ENCODE data around the gene CLIC4.
A peak's percentile ranks its signal among the peaks of the same experiment; 100 is the strongest.
"Not testable (repeated sequence)": the region's sequence is repeated elsewhere in the genome, so short reads cannot be mapped to it uniquely, and the experiment has no call there.

CLIC4 gene

DNA sequence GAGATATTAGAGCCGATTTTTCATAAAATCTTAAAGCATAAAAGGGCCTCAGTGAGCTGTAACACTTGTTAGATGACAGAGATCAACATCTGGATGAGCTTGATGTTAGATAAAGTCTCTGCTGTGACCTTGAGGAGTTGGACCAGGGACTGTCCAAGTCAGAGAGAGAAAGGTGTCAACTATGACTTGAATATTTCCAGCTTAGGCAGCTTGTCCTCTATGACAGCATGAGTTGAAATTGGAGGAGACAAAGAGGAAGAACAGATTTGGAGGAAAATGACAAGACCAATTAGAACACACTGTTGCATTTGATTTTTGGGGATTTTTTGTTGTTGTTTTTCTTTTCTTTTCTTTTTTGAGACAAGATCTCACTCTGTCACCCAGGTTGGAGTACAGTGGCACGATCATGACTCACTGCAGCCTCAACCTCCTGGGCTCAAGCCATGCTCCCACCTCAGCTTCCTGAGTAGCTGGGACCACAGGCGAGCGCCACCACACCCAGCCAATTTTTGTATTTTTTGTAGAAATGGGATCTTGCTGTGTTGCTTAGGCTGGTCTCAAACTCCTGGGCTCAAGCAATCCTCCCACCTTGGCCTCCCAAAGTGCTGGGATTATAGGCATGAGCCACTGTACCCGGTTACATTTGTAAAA, 35.3 kb upstream of the CLIC4 start:
- DNase-seq (peak; percentile 15), ATAC-seq (peak; percentile 39)
- Mint-ChIP-seq H3K4me1 (peaks cover 21% of the 10 kb centered on the region), H3K27me3 (peaks cover 1% of the 10 kb centered on the region), H3K27ac (peak overlapping the region; percentile 68), H3K36me3 (ENCODE audit: low read depth) (no peaks in the 10 kb centered on the region), H3K4me3 (no peak overlapping the region), H3K9me3 (no peaks in the 10 kb centered on the region)

DNA sequence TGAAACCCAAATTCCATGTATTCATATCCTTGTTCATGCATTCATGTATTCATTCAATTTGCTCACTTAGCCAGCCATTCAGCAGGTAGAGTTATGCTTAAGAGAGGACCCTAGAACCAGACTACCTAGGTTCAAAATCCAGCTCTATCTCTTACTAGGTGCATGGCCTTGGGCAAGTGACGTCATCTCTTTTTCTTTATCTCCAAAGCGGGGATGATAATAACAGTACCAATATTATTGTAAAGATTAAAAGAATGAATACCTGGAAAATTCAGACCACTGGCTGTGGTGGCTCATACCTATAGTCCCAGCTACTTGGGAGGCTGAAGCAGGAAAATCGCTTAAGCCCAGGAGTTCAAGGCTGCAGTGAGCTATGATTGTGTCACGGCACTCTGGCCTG, 33.9 kb upstream of the CLIC4 start:
- no peak overlapping the region for H3K27ac Mint-ChIP-seq
- H3K27me3 Mint-ChIP-seq = no peaks in the 10 kb centered on the region
- no peaks in the 10 kb centered on the region for H3K9me3 Mint-ChIP-seq
- DNase-seq (no peak), ATAC-seq (no peak)
- no peaks in the 10 kb centered on the region for H3K36me3 Mint-ChIP-seq (ENCODE audit: low read depth)
- H3K4me1 Mint-ChIP-seq = peaks cover 26% of the 10 kb centered on the region
- H3K4me3 Mint-ChIP-seq = no peak overlapping the region

DNA sequence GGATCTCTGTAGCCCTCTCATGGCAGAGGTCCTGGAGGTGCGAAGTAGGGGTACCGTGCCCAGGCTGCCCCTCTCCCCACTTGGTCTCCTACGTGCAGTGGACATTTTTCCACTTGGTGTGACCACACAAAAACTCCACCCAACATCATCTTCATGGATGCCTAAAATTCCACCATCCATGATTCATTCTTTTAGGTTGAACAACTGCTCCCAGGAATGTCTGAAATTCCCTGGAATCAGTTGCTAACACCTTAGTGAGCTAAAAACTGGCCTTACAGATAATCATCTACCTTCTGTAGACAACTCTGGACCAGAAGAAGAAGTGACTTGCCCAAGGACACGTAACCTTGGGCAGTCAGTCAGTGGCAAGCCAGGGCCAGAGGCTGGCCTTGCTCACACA, 32.1 kb upstream of the CLIC4 start:
- ATAC-seq (no peak), DNase-seq (no peak)
- H3K9me3 Mint-ChIP-seq = no peaks in the 10 kb centered on the region
- H3K27me3 Mint-ChIP-seq = no peaks in the 10 kb centered on the region
- H3K36me3 Mint-ChIP-seq (ENCODE audit: low read depth) = no peaks in the 10 kb centered on the region
- no peak overlapping the region for H3K4me3 Mint-ChIP-seq
- H3K27ac Mint-ChIP-seq = no peak overlapping the region
- H3K4me1 Mint-ChIP-seq = peaks cover 24% of the 10 kb centered on the region

DNA sequence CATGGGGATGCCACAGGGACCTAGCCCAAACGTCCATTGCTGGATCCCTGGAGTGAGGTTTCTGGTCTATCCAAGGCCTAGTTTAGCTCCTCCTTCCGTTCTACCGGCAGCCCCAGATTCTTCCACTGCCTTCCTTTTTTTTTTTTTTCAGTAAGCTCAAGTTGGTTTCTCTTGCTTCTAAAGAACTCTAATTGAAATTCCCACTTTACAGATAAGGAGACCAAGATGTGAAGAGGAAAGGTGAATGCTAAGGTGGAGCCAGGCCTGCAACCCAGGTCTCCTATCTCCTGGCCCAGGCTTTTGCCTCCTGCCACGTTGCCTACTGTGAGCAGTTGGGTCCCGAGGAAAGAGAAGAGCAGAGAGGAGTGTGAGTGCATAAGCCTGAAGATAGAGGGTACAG, 31.5 kb upstream of the CLIC4 start:
- ATAC-seq = no peak
- Mint-ChIP-seq H3K4me1 (peaks cover 24% of the 10 kb centered on the region), H3K27ac (no peak overlapping the region), H3K27me3 (peaks cover 2% of the 10 kb centered on the region), H3K4me3 (no peak overlapping the region), H3K36me3 (ENCODE audit: low read depth) (no peaks in the 10 kb centered on the region), H3K9me3 (no peaks in the 10 kb centered on the region)
- no peak for DNase-seq

DNA sequence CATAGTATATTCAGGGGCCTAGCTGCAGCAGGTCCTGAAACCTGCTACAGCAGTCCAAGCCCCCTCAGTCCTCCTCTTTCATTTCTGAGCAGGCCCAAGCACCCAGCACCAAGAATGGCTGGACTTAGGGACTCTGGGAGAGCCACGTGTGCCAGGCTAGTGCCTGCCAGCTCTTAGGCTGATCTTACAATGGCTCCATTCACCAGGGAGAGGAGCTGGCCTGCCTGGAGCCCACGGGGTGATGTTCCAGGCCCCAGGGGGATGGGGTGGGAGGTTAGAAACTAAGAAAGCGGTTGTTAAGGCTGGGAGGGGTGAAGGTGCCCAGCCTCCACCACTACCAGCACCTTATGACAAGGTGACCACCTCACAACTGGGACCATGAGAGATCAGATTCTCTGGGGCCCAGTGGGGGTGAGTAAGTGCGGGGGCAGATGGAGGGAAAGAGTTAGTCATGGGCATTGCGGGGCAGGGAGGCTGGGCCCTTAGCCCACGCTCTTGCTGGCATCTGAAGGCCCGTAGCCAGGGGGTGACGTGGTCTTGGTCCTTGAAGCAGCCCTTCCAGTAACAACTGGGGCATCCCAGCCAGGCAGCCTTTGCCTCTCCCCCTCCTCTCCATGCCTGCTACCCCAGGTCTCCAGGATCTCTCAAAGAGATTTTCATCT, 30.3 kb upstream of the CLIC4 start:
- Mint-ChIP-seq H3K9me3 (no peaks in the 10 kb centered on the region), H3K27ac (peak overlapping the region; percentile 18), H3K36me3 (ENCODE audit: low read depth) (no peaks in the 10 kb centered on the region), H3K27me3 (peaks cover 2% of the 10 kb centered on the region), H3K4me1 (peaks cover 16% of the 10 kb centered on the region), H3K4me3 (peak overlapping the region; percentile 19)
- DNase-seq (peak; percentile 57), ATAC-seq (peak; percentile 89)

DNA sequence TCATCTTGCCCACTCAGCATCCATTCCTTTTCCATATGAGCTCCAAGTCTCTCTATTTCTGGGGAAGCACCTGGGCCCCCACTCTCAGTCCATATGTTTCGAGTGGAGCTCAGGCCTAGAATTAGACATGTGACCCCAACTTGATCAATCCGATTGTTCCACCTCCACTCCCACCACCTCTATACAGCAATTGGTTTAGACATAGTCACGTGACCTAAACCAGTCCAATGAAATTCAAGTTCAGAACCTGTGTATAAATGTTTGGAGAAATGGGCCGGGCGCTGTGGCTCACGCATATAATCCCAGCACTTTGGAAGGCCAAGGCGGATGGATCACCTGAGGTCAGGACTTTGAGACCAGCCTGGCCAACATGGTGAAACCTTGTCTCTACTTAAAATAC, 29.6 kb upstream of the CLIC4 start:
- H3K27me3 Mint-ChIP-seq = peaks cover 2% of the 10 kb centered on the region
- no peak for DNase-seq
- H3K4me3 Mint-ChIP-seq = peak overlapping the region; percentile 19
- ATAC-seq = no peak
- H3K9me3 Mint-ChIP-seq = no peaks in the 10 kb centered on the region
- no peaks in the 10 kb centered on the region for H3K36me3 Mint-ChIP-seq (ENCODE audit: low read depth)
- peak overlapping the region; percentile 6 for H3K27ac Mint-ChIP-seq
- H3K4me1 Mint-ChIP-seq = peaks cover 12% of the 10 kb centered on the region

DNA sequence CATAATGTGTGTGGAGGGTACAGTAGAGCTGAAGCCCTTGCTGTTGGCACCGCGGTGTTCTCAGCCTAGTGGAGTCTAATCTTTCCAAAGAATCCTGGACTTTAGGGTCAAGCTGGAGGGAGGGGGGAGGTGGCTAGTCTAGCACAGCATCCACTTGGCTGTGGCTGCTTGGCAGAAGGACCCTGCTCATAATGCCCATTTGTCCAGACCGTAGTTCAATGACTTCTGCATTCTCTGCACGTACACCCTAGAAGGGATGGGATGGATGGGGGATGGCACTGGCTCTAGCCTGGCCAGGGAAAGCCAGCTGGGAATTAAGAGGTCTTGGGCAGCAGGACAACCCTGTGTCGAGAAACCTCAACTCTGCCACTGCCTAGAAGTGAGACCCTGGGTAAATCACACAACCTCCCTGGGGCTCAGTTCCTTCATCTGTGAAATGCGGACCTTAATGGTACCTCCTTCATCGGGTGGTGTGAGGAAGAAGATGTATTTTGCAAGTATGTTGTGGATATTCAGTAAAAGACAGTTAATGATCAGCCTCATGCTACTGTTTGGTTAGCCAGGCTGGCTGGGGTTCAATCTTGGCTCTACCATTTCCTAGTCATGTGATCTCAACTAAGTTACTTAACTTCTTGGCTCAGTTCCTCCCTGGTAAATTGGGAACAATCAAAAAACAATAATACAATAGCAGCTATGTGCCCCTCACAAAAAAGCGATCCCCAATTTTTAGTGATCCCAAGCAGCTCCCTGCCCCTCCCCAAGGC, 27.2 kb upstream of the CLIC4 start:
- Mint-ChIP-seq H3K27ac (no peak overlapping the region), H3K27me3 (peaks cover 2% of the 10 kb centered on the region), H3K9me3 (no peaks in the 10 kb centered on the region), H3K4me3 (no peak overlapping the region), H3K4me1 (peaks cover 15% of the 10 kb centered on the region), H3K36me3 (ENCODE audit: low read depth) (no peaks in the 10 kb centered on the region)
- no peak for DNase-seq
- ATAC-seq = no peak

DNA sequence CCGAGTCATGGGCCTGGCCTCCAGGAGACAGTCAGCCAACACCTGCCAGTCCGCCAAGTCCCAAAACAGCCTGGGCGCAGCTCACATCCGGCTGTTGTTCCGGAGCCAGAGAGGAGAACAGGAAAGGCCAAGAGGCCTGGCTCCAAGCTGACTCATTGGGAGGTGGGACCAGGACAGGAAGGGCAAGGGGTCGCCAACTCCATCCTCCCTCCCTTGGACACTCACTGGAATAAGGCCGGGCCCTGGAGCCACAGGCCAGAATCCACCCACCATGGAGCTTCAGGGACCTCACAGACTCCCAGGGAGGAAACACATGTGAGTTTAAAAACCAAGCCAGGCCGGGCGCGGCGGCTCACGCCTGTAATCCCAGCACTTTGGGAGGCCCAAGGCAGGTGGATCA, 25.1 kb upstream of the CLIC4 start:
- Mint-ChIP-seq H3K27me3 (peaks cover 2% of the 10 kb centered on the region), H3K36me3 (ENCODE audit: low read depth) (no peaks in the 10 kb centered on the region), H3K4me1 (peaks cover 10% of the 10 kb centered on the region), H3K4me3 (no peak overlapping the region), H3K27ac (no peak overlapping the region), H3K9me3 (no peaks in the 10 kb centered on the region)
- no peak for DNase-seq
- ATAC-seq = no peak

DNA sequence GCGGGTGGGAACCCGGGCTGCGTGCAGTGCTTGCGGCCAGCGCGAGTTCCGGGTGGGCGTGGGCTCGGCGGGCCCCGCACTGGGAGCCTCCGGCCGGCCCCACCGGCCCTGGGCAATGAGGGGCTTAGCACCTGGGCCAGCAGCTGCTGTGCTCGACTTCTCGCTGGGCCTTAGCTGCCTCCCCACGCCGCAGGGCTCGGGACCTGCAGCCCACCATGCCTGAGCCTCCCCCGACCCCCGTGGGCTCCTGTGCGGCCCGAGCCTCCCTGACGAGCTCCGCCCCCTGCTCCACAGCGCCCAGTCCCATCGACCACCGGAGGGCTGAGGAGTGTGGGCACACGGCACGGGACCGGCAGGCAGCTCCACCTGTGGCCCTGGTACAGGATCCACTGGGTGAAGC, 23.7 kb upstream of the CLIC4 start:
- H3K4me1 Mint-ChIP-seq = peaks cover 4% of the 10 kb centered on the region
- ATAC-seq (no peak), DNase-seq (no peak)
- H3K4me3 Mint-ChIP-seq = no peak overlapping the region
- no peak overlapping the region for H3K27ac Mint-ChIP-seq
- H3K27me3 Mint-ChIP-seq = peaks cover 2% of the 10 kb centered on the region
- H3K9me3 Mint-ChIP-seq = no peaks in the 10 kb centered on the region
- H3K36me3 Mint-ChIP-seq (ENCODE audit: low read depth) = no peaks in the 10 kb centered on the region

DNA sequence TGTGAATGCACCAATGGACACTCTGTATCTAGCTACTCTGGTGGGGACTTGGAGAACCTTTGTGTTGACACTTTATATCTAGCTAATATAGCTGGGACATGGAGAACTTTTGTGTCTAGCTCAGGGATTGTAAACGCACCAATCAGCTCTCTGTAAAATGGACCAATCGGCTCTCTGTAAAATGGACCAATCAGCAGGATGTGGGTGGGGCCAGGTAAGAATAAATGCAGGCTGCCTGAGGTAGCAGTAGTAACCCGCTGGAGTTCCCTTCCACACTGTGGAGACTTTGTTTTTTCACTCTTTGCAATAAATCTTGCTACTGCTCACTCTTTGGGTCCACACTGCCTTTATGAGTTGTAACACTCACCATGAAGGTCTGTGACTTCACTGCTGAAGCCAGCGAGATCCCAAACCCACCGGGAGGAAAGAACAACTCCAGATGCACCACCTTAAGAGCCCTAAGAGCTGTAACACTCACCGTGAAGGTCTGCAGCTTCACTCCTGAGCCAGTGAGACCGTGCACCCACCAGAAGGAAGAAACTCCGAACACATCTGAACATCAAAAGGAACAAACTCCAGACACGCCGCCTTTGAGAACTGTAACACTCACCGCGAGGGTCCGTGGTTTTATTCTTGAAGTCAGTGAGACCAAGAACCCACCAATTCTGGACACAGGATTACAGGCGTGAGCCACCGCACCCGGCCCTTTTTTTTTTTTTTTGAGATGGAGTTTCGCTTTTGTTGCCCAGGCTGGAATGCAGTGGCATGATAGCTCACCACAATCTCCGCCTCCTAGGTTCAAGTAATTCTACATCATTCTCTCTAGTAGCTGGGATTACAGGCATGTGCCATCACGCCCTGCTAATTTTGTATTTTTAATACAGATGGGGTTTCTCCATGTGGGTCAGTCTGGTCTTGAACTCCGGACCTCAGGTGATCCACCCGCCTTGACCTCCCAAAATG, 22.9 kb upstream of the CLIC4 start:
- not testable (repeated sequence) for H3K4me1 Mint-ChIP-seq; H3K36me3 Mint-ChIP-seq (ENCODE audit: low read depth); DNase-seq; H3K9me3 Mint-ChIP-seq; H3K27ac Mint-ChIP-seq; H3K27me3 Mint-ChIP-seq
- peak overlapping the region; percentile 71 for H3K4me3 Mint-ChIP-seq
- ATAC-seq = peak; percentile 39

DNA sequence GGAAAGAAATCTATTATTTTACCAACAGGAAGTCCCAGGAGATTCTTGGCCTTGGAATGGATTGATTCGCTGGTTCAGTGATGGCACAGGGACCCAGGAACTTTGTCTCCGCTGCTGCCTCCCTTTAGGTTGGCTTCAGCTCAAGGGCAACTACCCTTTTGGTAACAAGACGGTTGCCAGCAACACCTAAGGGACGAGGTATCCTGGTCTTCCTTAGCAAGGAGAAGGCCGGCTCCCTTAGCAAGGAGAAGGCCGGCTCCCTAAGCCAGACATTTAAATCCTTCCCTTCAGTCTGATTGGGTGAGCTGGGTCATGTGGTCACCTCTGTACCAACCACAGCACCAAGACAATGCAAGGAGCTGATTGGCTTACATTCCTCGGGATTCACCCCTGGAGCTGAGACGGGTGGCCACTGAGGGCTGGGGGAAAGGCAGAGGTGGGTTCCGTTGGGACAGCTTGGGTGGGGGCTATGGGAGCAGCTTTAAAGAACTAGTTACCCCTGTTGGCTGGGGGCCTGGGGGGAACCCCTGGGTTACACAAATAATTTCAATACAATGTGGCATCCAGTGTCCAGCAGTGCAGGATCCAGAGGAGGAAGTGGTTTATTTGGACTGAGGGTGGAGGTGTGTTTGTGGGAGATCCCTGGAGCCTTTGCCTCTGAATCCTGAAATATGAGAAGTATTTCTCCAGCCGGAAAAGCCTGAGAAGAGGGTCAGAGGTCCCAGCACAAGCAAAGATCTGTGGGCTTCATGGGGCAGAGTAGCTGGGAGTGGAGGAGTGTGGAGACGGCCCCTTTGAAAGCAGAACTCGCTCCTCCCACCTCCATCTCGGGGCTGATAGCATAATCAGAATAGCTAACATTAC, 20.7 kb upstream of the CLIC4 start:
- H3K9me3 Mint-ChIP-seq = no peaks in the 10 kb centered on the region
- H3K27me3 Mint-ChIP-seq = no peaks in the 10 kb centered on the region
- no peaks in the 10 kb centered on the region for H3K36me3 Mint-ChIP-seq (ENCODE audit: low read depth)
- peaks cover 11% of the 10 kb centered on the region for H3K4me1 Mint-ChIP-seq
- no peak overlapping the region for H3K27ac Mint-ChIP-seq
- DNase-seq = no peak
- no peak for ATAC-seq
- no peak overlapping the region for H3K4me3 Mint-ChIP-seq

DNA sequence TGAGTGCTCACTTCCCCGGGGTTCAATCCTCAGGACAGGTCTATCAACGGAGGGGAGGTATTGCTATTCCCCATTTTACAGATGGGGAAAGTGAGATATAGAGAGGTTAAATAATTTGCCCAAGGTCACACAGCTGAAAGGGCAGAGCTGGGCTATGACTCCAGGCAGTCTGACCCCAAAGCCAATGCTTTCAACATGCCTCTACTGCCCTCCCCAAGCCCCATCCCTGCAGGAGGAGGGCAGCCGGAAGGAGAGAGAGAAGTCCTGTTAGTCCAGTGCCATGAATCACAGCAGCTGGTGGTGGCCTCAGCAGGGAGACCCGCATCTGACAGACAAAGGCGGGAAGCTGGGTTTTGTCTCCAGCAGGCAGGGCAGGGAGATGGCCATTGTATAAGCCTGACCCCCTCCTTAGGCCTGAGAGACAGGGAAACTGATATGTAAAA, 20.0 kb upstream of the CLIC4 start:
- DNase-seq = no peak
- H3K36me3 Mint-ChIP-seq (ENCODE audit: low read depth) = no peaks in the 10 kb centered on the region
- peaks cover 11% of the 10 kb centered on the region for H3K4me1 Mint-ChIP-seq
- ATAC-seq = no peak
- H3K27me3 Mint-ChIP-seq = no peaks in the 10 kb centered on the region
- no peak overlapping the region for H3K4me3 Mint-ChIP-seq
- no peaks in the 10 kb centered on the region for H3K9me3 Mint-ChIP-seq
- no peak overlapping the region for H3K27ac Mint-ChIP-seq

DNA sequence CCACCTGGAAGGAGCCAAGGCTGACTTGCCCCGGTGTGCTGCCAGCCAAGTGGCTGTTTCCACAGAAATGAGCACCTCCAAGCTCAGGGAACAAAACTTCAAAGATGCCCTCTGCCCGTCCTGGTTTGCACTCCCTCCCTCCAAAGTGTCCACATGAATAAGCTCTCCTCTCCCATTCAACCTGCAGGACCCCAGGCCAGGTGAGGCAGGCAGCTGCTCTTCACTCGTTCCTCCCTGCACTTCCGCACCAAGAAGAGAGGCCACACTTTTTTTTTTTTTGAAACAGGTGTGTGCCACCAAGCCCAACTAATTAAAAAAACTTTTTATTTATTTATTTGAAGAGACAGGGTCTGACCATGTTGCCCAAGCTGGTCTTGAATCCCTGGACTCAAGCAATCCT, 18.5 kb upstream of the CLIC4 start:
- no peaks in the 10 kb centered on the region for H3K9me3 Mint-ChIP-seq
- H3K4me1 Mint-ChIP-seq = peaks cover 11% of the 10 kb centered on the region
- ATAC-seq = no peak
- H3K4me3 Mint-ChIP-seq = no peak overlapping the region
- DNase-seq = no peak
- H3K27me3 Mint-ChIP-seq = peaks cover 3% of the 10 kb centered on the region
- no peaks in the 10 kb centered on the region for H3K36me3 Mint-ChIP-seq (ENCODE audit: low read depth)
- no peak overlapping the region for H3K27ac Mint-ChIP-seq
